ENCODE measurements around the gene DPYSL5. TPM values are rescaled to one million over a fixed set of nuclear protein-coding genes. Genes with fewer than 3 reads are reported as not detected.

The DPYSL5 gene
- total and polyA plus RNA-seq, 2 of the 13 experiments (the other 11 are each of a cell fraction or from before 2014, with no cell fraction given), result 0.15 TPM; not detected in 1

- TF ChIP-seq ZNF691 (CRISPR knock-in tag; IDR thresholded peaks at IDR 0.05; ENCODE audit: borderline replicate concordance, low read depth) (0 out of 2 replicates have a peak, but pooled peaks have one; percentile 54), NRL (CRISPR knock-in tag; IDR thresholded peaks at IDR 0.05; ENCODE audit: borderline replicate concordance) (no peak; the same call in 1 of the 2 replicates), SKI (IDR thresholded peaks at IDR 0.05; ENCODE audit: partially characterized antibody) (peak; percentile 59), CSRNP2 (CRISPR knock-in tag; conservative IDR thresholded peaks at IDR 0.05; ENCODE audit: low read depth) (no peak), EZH2 (conservative IDR thresholded peaks at IDR 0.05; ENCODE audit: low read depth, low read length) (no peak), SYNCRIP (IDR thresholded peaks at IDR 0.05; ENCODE audit: insufficient read depth, low read depth, low read length) (no peak), REXO4 (CRISPR knock-in tag; IDR thresholded peaks at IDR 0.05; ENCODE audit: borderline replicate concordance) (no peak), KDM1A (CRISPR knock-in tag; IDR thresholded peaks at IDR 0.05) (no peak; the same call in 1 of the 2 replicates), ZNF296 (CRISPR knock-in tag; conservative IDR thresholded peaks at IDR 0.05) (no peak), ZNF550 (CRISPR knock-in tag; IDR thresholded peaks at IDR 0.05; ENCODE audit: borderline replicate concordance) (no peak), BCL3 (CRISPR knock-in tag; IDR thresholded peaks at IDR 0.05) (0 out of 2 replicates have a peak, but pooled peaks have one; percentile 25), CTCF (CRISPR knock-in tag; IDR thresholded peaks at IDR 0.05) (peak; percentile 56), HNF1B (CRISPR knock-in tag; IDR thresholded peaks at IDR 0.05) (no peak), ZNF644 (CRISPR knock-in tag; IDR thresholded peaks at IDR 0.05; ENCODE audit: low read depth) (peak; percentile 55; the same call in 1 of the 2 replicates), FOSL1 (CRISPR knock-in tag; IDR thresholded peaks at IDR 0.05; ENCODE audit: borderline replicate concordance) (no peak), ZNF138 (CRISPR knock-in tag; IDR thresholded peaks at IDR 0.05; ENCODE audit: low read depth) (no peak), ZNF713 (CRISPR knock-in tag; IDR thresholded peaks at IDR 0.05) (no peak), HNRNPLL (IDR thresholded peaks at IDR 0.05; ENCODE audit: low read depth, low read length, poor library complexity, severe bottlenecking) (no peak), DMTF1 (CRISPR knock-in tag; IDR thresholded peaks at IDR 0.05) (no peak)
These were observed 77.3 kb downstream of the DPYSL5 start (continued) for GRCh38 chr2:26925100-26925791.

Data from HepG2 (cell line).